IPS DF 19.7 (cell line): ENCODE results near the gene CADPS2.

ENCODE experiments used
- DNase-seq: peaks from one replicate; pipeline ENCODE4 v3.0.0-alpha.2; 2013; ENCODE audit warnings: low read depth, low spot score

CADPS2 gene

DNA sequence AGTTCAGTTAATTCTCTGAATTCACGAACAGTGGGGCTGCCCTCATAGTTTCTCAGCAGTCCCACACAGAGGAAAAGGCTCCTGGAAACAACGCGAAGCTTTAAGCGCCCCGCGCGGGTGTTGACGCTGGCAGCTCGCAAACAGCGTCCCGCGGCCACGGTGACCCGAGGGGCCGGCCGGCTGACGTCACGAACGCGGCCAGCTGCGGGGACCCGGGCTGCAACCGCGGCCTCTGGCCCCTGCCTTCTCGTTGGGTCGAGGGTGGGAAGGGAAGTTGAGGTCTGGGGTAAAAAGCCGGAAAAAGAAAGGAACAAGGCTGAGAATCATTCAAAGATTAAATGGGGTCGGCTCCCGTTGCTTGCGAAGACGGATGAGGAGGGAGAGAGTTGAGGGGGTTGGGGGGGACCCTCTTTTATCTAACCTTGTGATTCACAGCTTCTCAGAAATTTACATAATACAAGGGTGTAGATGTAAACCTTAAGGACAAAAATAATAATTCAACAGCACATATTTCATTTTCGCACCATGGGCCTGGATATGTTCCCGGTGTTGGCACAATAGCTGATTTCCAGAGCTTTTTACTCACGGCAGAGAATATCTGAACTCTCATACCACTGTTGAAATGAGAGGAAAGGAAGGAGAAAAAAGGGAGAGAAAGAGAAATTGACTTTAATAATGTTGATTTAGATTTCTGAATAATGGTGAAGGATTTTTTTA, 574.4 kb downstream of the CADPS2 start:
- DNase-seq = no peak

DNA sequence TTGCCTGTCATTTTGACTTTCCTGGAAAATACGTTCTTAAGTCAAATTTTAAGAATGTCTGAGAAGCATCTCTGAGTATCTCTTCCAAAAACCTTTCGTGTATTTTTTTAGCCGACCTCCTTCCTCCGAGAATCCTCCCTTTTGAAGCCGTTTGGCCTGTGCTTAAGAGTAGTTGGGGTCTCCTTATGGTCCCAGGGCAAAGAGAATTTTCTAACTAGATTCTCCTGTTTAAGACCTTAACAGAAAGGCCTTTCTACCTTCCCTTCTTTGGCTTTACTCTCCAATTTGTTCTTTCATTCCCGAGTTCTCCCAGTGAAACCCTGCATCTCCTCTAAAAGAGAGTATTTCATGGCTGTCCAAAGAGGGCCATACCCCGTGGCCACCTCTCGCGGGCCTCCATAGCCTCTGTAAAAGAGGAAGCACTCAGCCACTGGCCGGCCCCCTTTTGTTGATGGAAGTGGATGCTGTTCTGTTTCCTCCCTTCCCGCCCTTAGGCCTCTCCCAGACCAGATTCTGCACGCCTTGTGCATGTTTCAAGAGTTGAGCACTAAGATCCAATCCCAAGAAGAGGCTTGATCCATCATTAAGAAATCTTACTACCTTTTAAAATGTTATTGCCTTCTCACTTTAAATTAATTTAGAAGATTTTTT, 575.1 kb downstream of the CADPS2 start:
- DNase-seq = no peak

DNA sequence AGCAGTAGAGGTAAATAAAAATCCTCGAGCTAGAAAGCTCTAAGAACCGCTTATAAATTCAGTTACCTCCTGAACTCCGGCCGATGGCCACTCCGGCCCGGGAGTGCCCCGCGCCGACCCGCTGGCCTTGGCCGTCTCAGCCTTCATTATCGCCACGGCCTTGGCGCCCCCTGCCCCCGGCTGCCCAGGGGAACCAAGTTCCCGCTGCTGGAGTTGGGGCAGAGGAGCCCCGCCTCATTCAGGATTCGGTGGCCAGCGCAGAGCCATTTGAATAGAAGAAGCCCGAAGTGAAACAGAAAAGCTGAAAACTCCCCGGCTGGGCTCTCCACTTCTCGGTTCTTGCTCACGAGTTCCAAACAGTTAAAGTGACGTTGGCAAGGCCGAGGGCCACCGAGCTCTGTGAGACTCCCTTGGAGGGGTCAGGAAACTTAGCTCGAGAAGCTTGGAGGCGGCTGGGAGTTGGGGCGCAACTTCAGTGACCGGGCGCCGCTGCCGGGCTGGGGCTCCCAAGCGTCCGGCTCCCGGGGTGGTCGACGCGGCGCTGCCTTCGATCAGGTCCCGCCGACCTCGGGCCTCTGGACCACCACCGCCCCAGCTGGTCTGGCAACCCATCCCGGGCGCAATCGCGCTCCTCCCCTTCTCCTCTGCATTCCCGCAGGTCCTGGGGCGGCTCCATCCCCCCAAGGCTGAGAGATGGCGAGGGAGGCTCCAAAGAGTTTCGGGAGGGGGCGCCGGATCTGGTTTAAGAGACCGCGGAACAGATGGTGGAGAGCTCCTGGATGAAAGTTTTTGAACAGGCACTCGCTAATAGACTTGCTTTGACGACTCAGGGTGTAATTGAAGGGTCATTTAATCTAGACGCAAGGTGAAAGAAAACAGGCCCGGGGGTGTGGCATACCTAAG, 575.9 kb downstream of the CADPS2 start:
- DNase-seq = no peak

DNA sequence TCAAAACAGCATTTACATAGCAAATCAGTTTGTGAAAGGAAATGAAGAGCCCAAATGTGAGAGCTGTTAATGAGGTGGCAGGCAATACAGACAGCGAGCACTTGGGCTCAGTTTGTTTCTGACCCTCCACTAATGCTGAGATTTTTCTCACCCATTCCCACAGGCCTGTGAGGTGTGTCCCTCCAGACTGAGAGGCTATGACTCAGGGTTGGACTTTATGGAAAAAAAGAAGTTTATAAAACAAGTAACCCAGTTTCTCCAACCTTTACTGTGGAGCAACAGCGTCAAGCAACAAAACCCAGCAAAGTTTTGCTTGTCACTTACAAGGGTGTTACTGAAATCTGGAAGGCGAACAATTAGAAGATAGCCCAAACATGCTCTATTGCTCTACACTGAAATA, 576.8 kb downstream of the CADPS2 start:
- DNase-seq = no peak

DNA sequence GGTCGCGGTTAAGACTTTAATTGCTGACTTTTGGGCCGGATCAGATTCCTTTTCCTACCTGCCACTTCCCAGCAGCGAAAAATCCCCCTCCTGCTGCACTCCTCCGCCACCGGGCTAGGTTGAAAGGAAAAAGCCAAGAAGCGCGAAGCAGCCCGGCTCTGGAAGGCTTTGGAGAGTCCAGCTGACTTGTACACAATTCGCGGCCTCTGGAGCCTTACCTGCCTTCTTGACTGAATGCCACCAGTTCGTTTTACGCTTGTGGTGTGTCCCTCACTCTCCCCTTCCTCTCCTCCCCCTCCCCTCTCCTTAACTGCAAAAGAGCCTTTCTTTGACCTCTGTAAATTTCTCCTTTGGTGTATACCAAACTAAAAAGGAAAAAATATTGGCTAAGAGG, 579.0 kb downstream of the CADPS2 start:
- DNase-seq = no peak

DNA sequence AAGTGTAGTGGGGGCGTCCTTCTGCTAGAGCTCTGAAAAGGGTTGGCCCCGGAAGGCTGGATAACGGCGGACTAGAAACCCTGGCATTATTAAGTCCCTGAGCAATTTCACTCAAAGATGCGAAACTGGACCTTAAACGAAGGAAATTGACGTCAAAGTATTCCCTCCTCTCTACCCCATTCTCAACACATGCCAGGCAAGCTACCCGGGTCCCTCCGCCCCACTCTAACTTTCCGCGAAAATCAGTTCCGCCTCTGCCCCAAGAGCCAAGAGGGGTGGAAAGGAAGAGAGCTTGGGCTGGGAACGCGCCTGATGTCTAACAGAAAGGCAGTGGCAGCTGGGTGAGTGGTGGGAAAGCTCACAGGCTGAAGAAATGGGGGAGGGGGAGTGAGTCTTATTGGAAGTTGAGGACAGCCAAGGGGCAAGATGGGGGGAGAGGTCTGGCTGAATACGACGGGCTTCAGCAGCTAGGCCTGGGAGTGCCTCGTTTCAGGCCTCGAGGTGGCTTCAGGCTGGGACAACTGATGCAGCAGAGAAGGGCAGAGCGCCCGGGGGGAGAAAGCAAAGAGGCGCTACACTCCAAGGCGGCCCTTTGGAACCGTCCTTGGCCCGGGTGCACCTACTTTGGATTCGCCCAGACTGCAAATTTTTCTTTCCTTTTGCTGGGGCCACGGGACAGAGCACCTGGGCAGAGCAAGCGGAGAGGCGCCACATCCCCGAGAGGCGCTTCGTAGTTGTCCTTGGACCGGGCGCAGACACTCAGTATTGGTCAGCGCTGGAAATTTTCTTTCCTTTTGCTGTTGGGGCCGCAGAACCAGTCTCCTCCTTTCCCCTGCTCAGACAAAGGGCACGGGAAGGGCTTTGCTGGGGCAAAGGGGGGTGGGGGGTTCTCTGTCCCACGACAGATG, 579.7 kb downstream of the CADPS2 start:
- DNase-seq = no peak

DNA sequence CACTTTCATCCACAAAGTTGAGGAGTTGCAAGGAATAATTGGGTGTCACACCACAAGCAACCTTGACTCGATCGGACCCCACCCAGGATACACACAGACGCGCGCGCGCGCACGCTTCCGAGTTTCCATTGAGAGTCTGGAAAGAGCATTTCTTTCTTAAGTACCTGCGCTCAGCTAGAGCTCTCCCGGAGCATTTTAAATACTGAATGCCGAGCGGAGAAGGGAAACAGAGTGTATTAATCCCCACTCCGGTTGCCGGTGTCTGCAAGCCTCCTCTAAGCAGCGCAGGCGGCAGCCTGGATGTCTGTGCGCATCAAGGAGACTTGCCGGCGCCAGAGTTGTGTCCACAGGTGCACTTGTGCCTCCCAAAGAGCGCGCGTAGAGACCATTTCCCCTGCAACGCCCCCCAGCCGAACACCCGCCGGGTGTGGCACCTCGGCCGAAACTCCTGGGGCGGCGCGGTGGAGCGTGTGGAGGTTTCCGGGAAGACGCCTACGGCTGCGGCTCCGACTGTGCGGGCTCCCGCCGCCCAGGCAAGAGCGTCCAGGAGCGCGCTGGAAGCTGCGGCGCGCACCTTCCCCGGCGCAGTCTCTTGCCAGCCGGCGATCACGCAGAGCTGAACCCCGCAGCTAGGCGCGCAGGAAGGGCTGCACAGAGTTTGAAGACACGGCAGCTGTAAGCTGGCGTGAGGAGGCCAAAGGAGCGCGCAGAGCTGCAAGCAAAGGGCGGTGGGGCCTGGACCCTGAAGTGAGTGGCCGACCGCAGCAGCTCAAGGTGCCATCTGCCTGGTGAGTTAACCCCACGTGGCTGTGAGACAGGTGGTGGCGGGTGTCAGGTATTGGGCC, 580.6 kb downstream of the CADPS2 start:
- no peak for DNase-seq

DNA sequence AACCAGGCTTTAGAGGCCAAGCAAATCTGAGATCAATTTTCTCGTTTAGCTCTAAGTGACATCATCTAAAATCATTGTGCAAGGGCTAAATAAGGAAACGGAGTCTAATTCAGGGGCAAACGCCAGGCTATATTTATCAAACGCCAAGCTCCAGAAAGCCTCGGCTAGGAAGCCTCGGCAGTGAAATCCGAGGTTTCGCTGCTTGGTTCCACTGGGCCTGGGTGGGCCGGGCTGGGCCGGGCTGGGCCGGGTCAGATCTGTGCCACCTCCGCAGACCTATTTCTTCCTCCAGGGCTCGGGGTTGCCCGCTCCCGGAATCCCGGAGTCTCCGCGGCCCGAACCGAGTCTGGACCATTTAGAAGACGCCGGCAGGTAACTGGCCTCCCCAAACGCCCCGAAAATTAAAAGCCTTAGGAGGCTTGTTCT, 581.3 kb downstream of the CADPS2 start:
- DNase-seq = no peak

DNA sequence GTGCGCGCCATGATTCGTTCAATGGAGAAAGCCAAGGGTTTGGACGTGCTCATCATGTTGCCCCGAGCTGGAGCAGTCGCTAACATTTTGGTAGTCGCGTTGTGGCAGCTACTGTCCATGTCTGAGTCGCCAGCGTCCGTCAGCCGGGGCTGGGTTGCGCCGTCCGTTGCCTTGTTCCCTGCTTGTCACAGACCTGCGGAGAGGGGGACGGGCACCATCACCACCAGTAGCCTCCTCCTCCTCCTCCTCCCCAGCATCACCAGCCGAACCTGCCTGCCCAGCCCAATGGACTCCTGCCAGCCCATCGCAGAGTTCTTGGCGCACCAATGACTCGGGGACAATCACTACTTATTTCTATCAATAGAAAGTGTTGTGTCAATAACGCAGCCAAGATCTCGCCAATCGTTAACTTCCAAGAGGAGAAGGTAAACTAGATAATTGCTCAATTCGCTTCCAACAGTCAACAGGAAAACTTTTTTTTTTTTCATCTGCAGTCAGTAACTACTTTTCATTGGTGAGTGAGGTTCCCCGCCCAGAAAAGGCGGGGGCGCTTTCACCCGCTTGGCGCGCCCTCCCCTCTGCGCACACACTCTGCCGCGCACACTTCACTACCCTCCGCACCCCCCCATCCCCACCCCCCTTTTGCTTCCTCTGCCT, 581.8 kb downstream of the CADPS2 start, which contains the start of gene FEZF1:
Gene FEZF1, minus strand, starts transcription at position 432 of the 657 bp plus-strand sequence. Its CDS starts 313 bp downstream, at position 119.
- no peak for DNase-seq

DNA sequence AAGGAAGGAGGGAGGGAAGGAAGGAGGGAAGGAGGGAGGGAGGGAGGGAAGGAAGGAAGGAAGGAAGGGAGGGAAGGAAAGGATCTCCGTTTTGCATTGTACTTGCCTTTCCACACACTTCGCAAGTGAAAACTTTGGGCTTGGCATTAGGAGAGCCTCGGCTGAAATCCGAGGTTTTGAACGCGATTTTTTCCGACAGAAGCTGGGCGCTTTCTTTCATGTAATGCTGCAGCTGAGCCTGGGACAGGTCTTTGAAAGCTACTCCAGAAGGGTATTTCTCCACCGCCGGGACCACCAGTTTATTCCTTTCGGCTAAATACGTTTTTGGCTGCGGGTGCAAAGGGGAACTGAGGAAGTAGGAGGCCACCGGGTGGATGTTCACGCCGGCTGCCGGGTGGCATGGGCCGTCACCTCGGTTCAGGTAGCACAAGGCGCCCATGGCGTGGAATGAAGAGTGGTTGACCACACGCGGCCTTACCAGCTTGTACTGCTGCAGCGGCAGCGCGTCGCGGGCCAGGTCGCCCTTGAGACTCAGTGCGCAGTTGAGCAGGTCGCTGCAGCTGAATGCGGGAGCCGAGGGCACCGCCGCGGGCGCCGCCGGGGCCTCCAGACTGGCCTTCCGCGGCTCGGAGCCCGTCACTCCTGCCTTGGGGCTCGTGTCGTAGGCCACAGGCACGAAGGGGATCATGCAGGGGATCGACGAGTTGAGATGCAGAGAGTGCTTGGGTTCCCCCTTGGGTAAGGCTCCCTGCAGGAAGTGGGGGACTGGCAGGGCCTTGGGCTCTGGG, 582.5 kb downstream of the CADPS2 start:
- DNase-seq = no peak

DNA sequence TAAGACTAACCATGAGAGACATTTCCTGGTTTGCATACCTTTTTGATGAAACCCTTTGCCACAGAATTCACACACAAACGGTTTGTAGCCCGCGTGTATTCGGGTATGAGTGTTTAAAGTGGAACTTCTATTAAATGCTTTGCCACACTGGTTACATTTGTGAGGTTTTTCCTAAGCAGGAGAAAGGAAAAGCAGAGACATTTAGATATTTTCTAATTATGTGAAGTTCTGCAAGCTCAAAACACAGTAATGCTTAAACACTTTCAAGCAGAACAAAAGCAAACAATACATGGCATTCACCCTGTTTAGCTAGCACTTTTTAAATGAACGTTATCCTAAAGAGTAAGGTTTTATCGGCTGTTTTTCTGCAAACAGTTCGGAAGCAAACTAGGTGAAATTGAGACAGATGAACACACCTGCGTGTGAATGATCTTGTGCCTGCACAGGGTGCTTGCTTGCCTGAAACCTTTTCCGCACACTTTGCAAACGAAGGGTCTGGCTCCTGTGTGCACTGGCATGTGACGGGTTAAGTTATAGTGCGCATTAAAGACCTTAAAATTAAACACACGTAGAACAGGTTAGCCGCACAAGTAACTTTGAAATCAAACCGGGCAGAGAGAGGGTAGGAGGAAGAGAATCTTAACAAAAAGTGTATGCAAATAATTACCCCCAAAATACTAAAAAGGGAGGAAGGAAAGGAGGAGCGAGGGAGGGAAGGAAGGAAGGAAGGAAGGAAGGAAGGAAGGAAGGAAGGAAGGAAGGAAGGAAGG, 583.3 kb downstream of the CADPS2 start:
- no peak for DNase-seq

DNA sequence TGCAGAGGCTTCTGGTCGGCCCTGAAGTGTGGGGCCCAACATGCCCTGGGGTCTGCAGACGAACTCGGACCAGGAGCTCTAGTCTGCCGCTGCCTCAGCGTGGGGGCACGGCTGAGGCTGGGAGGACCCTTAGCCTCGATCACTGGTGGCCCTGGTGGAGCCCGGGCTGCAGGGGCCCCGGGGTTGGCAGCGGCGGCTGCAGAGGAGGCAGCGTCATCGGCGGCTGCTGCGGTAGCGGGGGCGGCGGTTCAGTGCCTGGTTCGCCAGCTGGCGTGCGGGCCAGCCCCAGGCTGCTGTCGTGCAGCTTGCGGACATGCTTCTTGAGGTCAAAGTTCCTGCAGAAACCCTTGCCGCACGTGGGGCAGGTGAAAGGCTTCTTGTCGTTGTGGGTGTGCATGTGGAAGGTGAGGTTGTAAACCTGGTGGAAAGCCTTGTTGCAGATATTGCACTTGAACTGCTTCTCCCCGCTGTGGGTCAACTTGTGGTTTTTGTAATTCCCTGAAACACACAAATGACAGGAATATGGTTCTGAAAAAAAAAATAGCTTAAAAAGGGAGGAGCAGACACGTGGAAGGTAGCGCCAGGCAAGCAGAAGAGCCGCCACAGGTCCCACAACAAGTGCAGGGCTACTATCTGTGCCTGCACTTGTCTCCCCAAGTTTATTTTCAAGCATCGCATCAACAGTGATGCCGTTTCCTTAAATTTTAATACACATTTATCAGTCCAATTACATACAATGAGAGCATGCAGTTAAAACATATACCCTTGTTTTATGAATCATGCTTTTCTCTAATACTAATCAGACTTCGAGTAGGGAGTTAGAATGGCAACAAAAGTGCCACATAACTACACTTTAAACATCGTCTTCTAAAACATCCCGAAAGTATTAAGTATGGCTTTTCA, 584.2 kb downstream of the CADPS2 start:
- DNase-seq = no peak

DNA sequence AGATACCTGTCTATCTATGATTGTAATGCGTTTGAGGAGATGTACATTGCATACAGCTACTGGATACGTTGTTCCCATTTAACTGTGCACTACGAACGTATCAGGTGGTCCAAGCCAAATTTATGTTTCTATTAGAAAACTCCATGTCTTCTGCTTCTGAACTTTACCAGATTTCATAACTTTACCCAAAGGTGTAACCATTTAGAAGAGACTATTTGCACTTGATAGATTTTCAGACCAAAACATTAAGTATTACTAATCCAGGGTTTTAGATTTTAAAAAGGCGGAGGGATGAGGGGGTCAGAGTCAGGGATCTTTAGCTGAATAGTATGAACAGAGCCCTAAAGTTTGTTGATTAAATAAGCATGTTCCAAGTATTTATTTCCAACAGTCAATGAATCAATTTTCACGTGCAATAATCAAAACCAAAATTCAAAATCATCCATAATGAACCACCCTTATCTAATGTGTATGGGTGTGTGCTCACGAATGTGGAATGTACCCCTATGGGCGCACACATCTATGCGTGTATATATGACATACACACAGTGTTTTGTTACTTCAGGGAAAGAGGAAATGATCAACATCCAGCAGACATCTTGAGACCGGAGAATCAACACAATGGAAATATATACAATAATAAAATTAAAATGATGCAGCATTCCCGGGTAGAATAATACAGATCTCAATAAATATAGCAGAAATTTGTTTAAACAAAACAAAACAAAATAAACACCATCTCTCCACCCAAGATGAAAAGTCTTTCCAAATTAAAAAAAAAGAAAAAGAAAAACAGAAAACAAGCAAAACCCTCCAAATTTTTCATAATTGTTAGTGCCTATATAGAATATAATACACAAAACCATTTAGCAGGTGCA, 585.1 kb downstream of the CADPS2 start:
- no peak for DNase-seq

DNA sequence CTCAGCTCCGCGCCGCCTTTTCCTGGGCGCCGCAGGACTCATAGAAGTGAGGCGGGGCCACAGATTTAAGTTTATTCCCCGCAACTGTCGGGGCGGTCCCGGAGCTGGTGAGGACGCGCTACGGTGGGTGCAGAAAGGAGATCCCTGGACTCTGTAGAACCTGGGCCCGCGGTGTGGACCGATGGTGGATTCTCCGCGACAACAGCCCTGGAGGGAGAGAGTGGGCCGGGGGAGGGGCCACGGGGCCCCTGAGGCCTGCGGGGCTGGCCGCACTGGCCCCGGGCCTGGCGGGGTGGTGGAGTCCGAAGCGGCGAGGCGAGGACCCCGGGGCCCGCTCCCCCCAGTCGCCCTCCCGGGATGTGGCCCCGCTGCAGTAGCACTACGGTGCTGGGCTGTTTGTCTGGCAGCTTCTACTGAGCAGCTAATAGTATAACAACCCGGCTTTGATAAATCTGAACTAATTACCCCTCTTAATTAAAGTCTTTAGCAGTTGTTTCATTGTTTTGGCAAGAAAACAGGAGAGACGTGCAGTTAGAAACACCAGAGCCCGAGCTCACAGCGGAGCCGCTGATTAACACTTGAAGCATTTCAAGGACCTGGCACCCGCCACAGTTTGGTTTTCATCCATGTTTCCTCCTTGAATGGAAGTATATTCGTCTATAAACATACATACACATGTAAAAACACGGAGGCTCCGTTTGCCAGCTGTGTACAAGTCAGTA, 585.9 kb downstream of the CADPS2 start:
- DNase-seq = no peak

DNA sequence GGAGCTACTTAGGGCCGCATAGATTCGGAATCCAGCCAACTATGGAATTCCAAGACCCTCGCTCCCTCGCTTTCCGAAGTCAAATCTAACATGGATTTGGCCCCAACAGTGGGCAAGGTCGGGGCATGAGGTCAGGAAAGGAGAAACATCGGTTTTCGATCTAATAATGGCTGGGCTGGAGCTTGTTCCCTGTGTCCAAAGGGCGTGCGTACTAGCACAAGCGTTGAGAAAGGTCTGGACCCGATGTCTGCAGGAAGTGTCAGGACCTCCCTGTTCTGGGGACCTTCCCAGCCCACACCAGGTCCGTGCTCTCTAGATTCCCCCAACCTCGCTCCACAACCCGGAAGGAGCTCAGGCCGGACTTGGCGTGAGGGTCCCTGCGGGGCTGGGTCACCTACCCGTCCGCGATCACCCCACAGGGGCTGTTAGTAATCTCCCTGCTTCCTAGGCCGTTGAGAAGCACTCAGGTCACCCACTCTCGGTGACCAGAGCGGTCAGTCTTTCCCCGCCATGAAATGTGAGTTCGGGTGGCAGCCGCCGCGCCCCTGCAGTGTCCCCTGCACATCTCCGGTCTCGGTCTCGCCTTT, 586.5 kb downstream of the CADPS2 start:
- DNase-seq = no peak
